ENCODE data around the gene TADA2A. TPM values are rescaled to one million over a fixed set of nuclear protein-coding genes. Genes with fewer than 3 reads are reported as not detected.

The TADA2A gene
- total RNA-seq, 5 donors from 2014 or later (not counting 1 experiment from before 2014, with no cell fraction given), result 14.5 to 27.3 (median 21.9) TPM

DNA sequence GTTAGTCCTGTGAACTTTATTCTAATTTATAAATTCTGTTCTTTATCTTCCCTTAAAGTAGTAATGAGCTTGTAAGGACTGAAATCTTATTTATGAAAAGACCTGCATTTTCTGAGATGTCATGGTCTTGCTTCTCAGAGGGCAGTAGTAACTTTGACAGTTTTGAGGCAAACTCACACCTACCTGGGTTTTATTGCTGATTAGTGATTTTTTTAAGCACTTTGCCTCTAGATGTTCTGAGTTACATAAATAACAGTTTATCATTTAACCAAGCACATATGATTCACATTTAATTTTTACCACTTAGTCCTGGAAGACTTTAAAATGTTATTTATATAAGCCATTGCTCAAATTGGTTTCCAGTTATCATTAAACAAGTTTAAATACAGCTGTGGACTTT, 93.7 kb downstream of the TADA2A start:
- CTCF ChIA-PET, result no interaction called here
- Mint-ChIP-seq H3K9me3 (no peaks in the 10 kb centered on the region), H3K27ac (no peak overlapping the region), H3K4me3 (no peak overlapping the region), H3K4me1 (no peaks in the 10 kb centered on the region), H3K27me3 (no peaks in the 10 kb centered on the region), H3K36me3 (peaks cover 5% of the 10 kb centered on the region)
- H3K27ac ChIP-seq (ENCODE audit: low read length), result no peak overlapping the region
- H3K36me3 ChIP-seq (ENCODE audit: control insufficient read depth in 2 of 2, extremely low read depth in 1 of 2, insufficient read depth in 1 of 2, low read length in 1 of 2), result peaks cover 0 to 2% of the 10 kb centered on the region in 2 donors
- POLR2A ChIA-PET, result no interaction called here
- no peaks in the 10 kb centered on the region for H3K27me3 ChIP-seq (replicated peaks in 1 of 2; ENCODE audit: control insufficient read depth in 2 of 2, extremely low read depth in 1 of 2, insufficient read depth in 2 of 2, low read length in 1 of 2)
- H3K9me3 ChIP-seq, result no peaks in the 10 kb centered on the region
- no peak overlapping the region for H3K4me3 ChIP-seq (ENCODE audit: control insufficient read depth in 1 of 2, extremely low read depth in 1 of 2, low read length in 1 of 2)
- ATAC-seq (replicated peaks in 1 of 4) (no peak), DNase-seq (no peak)
- H3K4me1 ChIP-seq (ENCODE audit: control insufficient read depth in 1 of 2, extremely low read depth in 1 of 2, insufficient read depth in 2 of 2, low read length in 2 of 2), result no peaks in the 10 kb centered on the region

DNA sequence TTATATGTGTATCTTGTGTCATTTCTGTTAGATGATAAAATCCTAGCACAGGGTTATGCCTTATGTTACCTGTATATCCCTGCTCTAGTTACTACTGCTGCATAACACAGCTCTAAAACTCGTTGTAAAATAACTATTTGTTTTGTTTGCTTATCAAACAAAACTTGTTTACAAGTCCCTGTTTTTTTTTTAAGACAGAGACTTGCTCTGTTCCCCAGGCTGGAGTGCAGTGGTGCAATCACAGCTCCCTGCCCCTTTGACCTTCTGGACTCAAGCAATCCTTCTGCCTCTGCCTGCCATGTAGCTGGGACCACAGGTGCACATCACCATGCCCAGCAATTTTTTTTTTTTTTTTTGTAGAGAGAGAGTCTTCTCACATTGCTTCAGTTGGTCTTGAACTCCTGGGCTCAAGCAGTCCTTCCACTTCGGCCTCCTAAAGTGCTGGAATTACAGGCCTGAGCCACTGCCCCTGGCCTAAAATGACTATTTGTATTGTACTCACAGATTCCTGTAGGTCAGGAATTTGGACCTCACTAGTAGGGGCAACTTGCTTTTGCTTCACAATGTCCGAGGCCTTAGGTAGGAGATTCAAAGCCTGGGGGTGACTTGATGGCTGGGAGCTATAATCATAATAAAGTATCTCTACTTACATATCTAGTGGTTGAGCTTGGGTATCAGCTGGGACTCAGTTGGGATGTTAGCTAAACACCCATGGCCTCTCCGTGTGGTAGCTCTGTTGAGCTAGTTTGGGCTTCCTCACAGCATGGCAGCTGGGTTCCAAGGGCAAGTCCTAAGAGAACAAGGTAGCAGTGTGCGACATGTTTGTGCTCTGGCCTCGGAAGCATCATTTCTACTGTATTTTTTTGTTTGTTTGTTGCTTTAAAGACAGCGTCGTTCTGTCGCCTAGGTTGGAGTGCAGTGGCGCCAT, 95.6 kb downstream of the TADA2A start:
- Histone ChIP-seq H3K4me1 (ENCODE audit: control insufficient read depth in 1 of 2, extremely low read depth in 1 of 2, insufficient read depth in 2 of 2, low read length in 2 of 2) (no peaks in the 10 kb centered on the region), H3K27ac (ENCODE audit: low read length) (no peak overlapping the region), H3K4me3 (ENCODE audit: control insufficient read depth in 1 of 2, extremely low read depth in 1 of 2, low read length in 1 of 2) (no peak overlapping the region), H3K27me3 (replicated peaks in 1 of 2; ENCODE audit: control insufficient read depth in 2 of 2, extremely low read depth in 1 of 2, insufficient read depth in 2 of 2, low read length in 1 of 2) (no peaks in the 10 kb centered on the region), H3K36me3 (ENCODE audit: control insufficient read depth in 2 of 2, extremely low read depth in 1 of 2, insufficient read depth in 1 of 2, low read length in 1 of 2) (peaks cover 0 to 2% of the 10 kb centered on the region in 2 donors), H3K9me3 (no peaks in the 10 kb centered on the region)
- Mint-ChIP-seq H3K36me3 (peaks cover 5% of the 10 kb centered on the region), H3K27ac (no peak overlapping the region), H3K4me1 (peaks cover 0 to 6% (median 6%) of the 10 kb centered on the region in 3 donors), H3K27me3 (no peaks in the 10 kb centered on the region), H3K9me3 (no peaks in the 10 kb centered on the region), H3K4me3 (no peak overlapping the region)
- ChIA-PET CTCF (interaction anchor here in 1 of 2 donors (0.5 to 0.7 kb wide), 2 partner anchors 17 to 62 kb away, joined by 3 read pairs; no protein-coding TSS in a partner anchor), POLR2A (no interaction called here)
- 84% methylated on average over 7 of the region's 10 CpGs for WGBS (ENCODE audit: insufficient coverage)
- DNase-seq (no peak), ATAC-seq (replicated peaks in 1 of 4) (no peak)

DNA sequence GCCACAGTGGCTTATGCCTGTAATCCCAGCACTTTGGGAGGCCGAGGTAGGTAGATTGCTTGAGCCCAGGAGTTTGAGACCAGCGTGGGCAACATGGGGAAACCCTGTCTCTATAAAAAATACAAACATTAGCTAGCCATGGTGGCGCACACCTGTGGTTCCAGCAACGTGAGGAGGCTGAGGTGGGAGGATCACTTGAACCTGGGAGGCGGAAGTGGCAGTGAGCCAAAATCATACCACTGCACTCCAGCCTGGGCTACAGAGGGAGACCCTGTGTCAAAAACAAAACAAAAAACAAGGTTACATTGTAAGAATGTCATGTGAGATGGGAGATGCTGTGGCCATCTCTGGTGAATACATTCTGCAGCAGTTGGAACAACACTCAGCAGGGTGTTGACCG, 96.5 kb downstream of the TADA2A start:
- POLR2A ChIA-PET, result no interaction called here
- CTCF ChIA-PET, result interaction anchor here in 1 of 2 donors (0.5 kb wide), 1 partner anchor 16 kb away, joined by 3 read pairs; no protein-coding TSS in a partner anchor
- peaks cover 0 to 6% (median 6%) of the 10 kb centered on the region in 3 donors for H3K4me1 Mint-ChIP-seq

DNA sequence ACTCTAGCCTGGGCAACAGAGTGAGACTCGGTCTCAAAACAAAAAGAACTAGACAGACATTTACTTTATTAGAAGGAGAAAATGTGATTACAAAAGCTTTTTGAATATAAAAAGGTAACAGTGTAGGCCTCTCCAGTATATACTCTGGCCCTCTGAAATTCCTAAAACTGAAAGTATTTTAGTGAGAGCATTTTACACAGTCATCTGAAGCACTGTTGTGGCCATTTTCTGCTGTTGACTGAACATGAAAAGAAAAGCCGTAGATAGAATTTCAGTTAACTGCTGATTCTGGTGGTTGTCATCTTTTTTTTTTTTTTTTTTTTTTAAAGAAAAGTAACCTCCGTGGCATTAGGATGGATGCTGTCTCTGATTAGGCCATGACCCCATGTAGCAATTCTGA, 98.6 kb downstream of the TADA2A start:
- H3K27ac ChIP-seq (ENCODE audit: low read length), result no peak overlapping the region
- H3K36me3 Mint-ChIP-seq, result peaks cover 2% of the 10 kb centered on the region

More for the DNA sequence above, 96.5 kb downstream of the TADA2A start:
- Mint-ChIP-seq H3K27ac (no peak overlapping the region), H3K27me3 (no peaks in the 10 kb centered on the region), H3K4me3 (no peak overlapping the region), H3K36me3 (peaks cover 5% of the 10 kb centered on the region), H3K9me3 (no peaks in the 10 kb centered on the region)
- peaks cover 0 to 2% of the 10 kb centered on the region in 2 donors for H3K36me3 ChIP-seq (ENCODE audit: control insufficient read depth in 2 of 2, extremely low read depth in 1 of 2, insufficient read depth in 1 of 2, low read length in 1 of 2)
- ATAC-seq (replicated peaks in 1 of 4), result no peak
- H3K9me3 ChIP-seq, result no peaks in the 10 kb centered on the region
- no peaks in the 10 kb centered on the region for H3K27me3 ChIP-seq (replicated peaks in 1 of 2; ENCODE audit: control insufficient read depth in 2 of 2, extremely low read depth in 1 of 2, insufficient read depth in 2 of 2, low read length in 1 of 2)
- no peak overlapping the region for H3K27ac ChIP-seq (ENCODE audit: low read length)
- DNase-seq, result no peak
- no peak overlapping the region for H3K4me3 ChIP-seq (ENCODE audit: control insufficient read depth in 1 of 2, extremely low read depth in 1 of 2, low read length in 1 of 2)
- WGBS (ENCODE audit: insufficient coverage), result no CpG with 5 or more reads among the region's 6 CpGs
- no peaks in the 10 kb centered on the region for H3K4me1 ChIP-seq (ENCODE audit: control insufficient read depth in 1 of 2, extremely low read depth in 1 of 2, insufficient read depth in 2 of 2, low read length in 2 of 2)

DNA sequence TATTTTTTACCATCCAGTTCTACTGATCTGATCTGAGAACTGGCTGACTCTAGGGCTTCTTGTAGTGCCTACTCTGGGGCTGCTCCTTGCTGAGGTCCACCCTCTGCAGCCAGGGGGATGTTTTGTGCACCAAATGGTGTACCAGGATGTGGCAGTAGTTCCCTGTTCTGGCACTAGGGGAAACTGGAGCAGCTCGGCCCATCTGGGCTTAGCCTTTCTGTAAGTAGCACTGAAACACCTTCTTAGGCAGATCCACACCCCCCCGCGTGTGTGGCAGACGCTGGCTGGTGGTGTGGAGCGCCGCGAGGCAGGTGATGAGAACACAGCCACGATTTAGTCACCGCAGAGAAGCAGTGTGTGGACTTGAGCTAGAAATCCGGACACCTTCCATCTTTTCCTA, 100.0 kb downstream of the TADA2A start:
- Mint-ChIP-seq H3K27me3 (no peaks in the 10 kb centered on the region), H3K36me3 (no peaks in the 10 kb centered on the region), H3K4me3 (no peak overlapping the region), H3K27ac (no peak overlapping the region), H3K4me1 (peaks cover 12 to 20% (median 17%) of the 10 kb centered on the region in 3 donors), H3K9me3 (no peaks in the 10 kb centered on the region)
- Histone ChIP-seq H3K27me3 (replicated peaks in 1 of 2; ENCODE audit: control insufficient read depth in 2 of 2, extremely low read depth in 1 of 2, insufficient read depth in 2 of 2, low read length in 1 of 2) (no peaks in the 10 kb centered on the region), H3K4me3 (ENCODE audit: control insufficient read depth in 1 of 2, extremely low read depth in 1 of 2, low read length in 1 of 2) (no peak overlapping the region), H3K36me3 (ENCODE audit: control insufficient read depth in 2 of 2, extremely low read depth in 1 of 2, insufficient read depth in 1 of 2, low read length in 1 of 2) (no peaks in the 10 kb centered on the region), H3K9me3 (no peaks in the 10 kb centered on the region), H3K27ac (ENCODE audit: low read length) (no peak overlapping the region), H3K4me1 (ENCODE audit: control insufficient read depth in 1 of 2, extremely low read depth in 1 of 2, insufficient read depth in 2 of 2, low read length in 2 of 2) (peaks cover 0 to 4% of the 10 kb centered on the region in 2 experiments)
- DNase-seq (peak in 10 of 35 experiments; percentile 3 to 19 (median 12)), ATAC-seq (replicated peaks in 1 of 4) (peak in 2 of 4 experiments; percentile 27 to 29)
- 93% methylated on average over 5 of the region's 10 CpGs for WGBS (ENCODE audit: insufficient coverage)
- ChIA-PET POLR2A (no interaction called here), CTCF (interaction anchor here in 1 of 2 donors (0.6 kb wide), 1 partner anchor 1370 kb away, joined by 3 read pairs; no protein-coding TSS in a partner anchor)

More for the DNA sequence above, 98.6 kb downstream of the TADA2A start:
- no peak overlapping the region for H3K4me3 ChIP-seq (ENCODE audit: control insufficient read depth in 1 of 2, extremely low read depth in 1 of 2, low read length in 1 of 2)
- ChIA-PET CTCF (interaction anchor here in 1 of 2 donors (0.7 kb wide), 1 partner anchor 149 kb away, joined by 6 read pairs; no protein-coding TSS in a partner anchor), POLR2A (interaction anchor here in 1 of 2 donors (0.5 kb wide), 1 partner anchor 139 kb away, joined by 3 read pairs; no protein-coding TSS in a partner anchor)
- WGBS (ENCODE audit: insufficient coverage), result 100% methylated on average over 1 of the region's 3 CpGs
- Mint-ChIP-seq H3K27ac (no peak overlapping the region), H3K9me3 (no peaks in the 10 kb centered on the region), H3K4me3 (no peak overlapping the region), H3K4me1 (peaks cover 6 to 14% (median 13%) of the 10 kb centered on the region in 3 donors), H3K27me3 (no peaks in the 10 kb centered on the region)
- no peak for ATAC-seq (replicated peaks in 1 of 4)
- no peaks in the 10 kb centered on the region for H3K27me3 ChIP-seq (replicated peaks in 1 of 2; ENCODE audit: control insufficient read depth in 2 of 2, extremely low read depth in 1 of 2, insufficient read depth in 2 of 2, low read length in 1 of 2)
- no peak for DNase-seq
- H3K9me3 ChIP-seq, result no peaks in the 10 kb centered on the region
- H3K36me3 ChIP-seq (ENCODE audit: control insufficient read depth in 2 of 2, extremely low read depth in 1 of 2, insufficient read depth in 1 of 2, low read length in 1 of 2), result no peaks in the 10 kb centered on the region
- no peaks in the 10 kb centered on the region for H3K4me1 ChIP-seq (ENCODE audit: control insufficient read depth in 1 of 2, extremely low read depth in 1 of 2, insufficient read depth in 2 of 2, low read length in 2 of 2)

DNA sequence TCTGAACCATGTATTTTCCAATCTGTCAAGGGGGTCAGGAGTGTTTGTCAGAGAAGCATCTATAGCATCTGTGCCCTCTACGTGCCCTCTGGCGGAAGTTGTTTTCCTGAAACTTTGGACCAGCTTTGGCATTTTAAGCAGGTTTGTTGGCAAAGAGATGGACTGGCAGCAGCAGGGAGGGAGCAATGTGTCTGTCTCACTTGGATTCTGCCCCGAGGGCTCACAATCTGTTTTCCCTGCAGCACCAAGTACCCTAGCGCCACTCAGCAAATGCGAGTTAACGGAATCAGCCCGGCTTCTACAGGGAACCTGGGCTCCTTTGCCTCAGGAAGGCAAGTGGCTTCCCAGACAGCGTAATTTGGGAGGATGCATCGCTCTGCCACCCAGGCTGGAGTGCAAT, 100.4 kb downstream of the TADA2A start:
- Mint-ChIP-seq H3K9me3 (no peaks in the 10 kb centered on the region), H3K4me1 (peaks cover 12 to 22% (median 17%) of the 10 kb centered on the region in 3 donors), H3K27me3 (no peaks in the 10 kb centered on the region), H3K27ac (no peak overlapping the region), H3K4me3 (no peak overlapping the region), H3K36me3 (peaks cover 2% of the 10 kb centered on the region)
- POLR2A ChIA-PET, result no interaction called here
- Histone ChIP-seq H3K36me3 (ENCODE audit: control insufficient read depth in 2 of 2, extremely low read depth in 1 of 2, insufficient read depth in 1 of 2, low read length in 1 of 2) (no peaks in the 10 kb centered on the region), H3K9me3 (no peaks in the 10 kb centered on the region), H3K27ac (ENCODE audit: low read length) (no peak overlapping the region), H3K4me1 (ENCODE audit: control insufficient read depth in 1 of 2, extremely low read depth in 1 of 2, insufficient read depth in 2 of 2, low read length in 2 of 2) (peaks cover 0 to 4% of the 10 kb centered on the region in 2 experiments), H3K4me3 (ENCODE audit: control insufficient read depth in 1 of 2, extremely low read depth in 1 of 2, low read length in 1 of 2) (no peak overlapping the region), H3K27me3 (replicated peaks in 1 of 2; ENCODE audit: control insufficient read depth in 2 of 2, extremely low read depth in 1 of 2, insufficient read depth in 2 of 2, low read length in 1 of 2) (no peaks in the 10 kb centered on the region)
- ATAC-seq (replicated peaks in 1 of 4), result no peak
- no peak for DNase-seq
- CTCF ChIA-PET, result no interaction called here
- 96% methylated on average over 9 of the region's 9 CpGs for WGBS (ENCODE audit: insufficient coverage)

Data from T-cell (primary cell).